ENCODE results near the gene TMEM51. TPM values are rescaled to one million over a fixed set of nuclear protein-coding genes. Genes with fewer than 3 reads are reported as not detected.

Gene TMEM51
- total RNA-seq, 2 experiments from 2014 or later, result not detected

DNA sequence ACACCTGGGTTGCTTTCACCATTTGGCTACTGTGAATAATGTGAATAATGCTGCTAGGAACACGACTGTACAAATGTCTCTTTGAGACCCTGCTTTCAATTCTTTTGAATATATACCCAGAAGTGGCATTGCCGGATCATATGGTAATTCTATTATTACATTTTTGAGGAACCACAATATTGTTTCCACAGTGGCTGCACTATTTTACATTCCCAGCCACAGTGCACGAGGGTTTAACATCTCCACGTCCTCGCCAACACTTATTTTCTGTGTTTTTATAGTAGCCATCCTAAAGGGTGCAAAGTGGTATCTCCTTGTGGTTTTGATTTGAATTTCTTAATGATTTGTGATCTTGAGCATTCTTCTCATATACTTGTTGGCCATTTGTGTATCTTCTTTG is 109.2 kb downstream of the TMEM51 start:
- intact Hi-C loops (cut with micrococcal nuclease), result no loop called here
- Mint-ChIP-seq H3K27me3 (peaks cover 42% of the 10 kb centered on the region), H3K27ac (no peak overlapping the region), H3K36me3 (ENCODE audit: low read depth) (no peaks in the 10 kb centered on the region), H3K9me3 (peaks cover 7% of the 10 kb centered on the region), H3K4me3 (no peak overlapping the region), H3K4me1 (ENCODE audit: low read depth) (peaks cover 25% of the 10 kb centered on the region)
- ChIA-PET CTCF (interaction anchor here (3.4 to 3.6 kb wide), 2 partner anchors 9 to 135 kb away, joined by 12 to 14 read pairs; no protein-coding TSS in a partner anchor), POLR2A (no interaction called here)
- TF ChIP-seq, protein P1, sequence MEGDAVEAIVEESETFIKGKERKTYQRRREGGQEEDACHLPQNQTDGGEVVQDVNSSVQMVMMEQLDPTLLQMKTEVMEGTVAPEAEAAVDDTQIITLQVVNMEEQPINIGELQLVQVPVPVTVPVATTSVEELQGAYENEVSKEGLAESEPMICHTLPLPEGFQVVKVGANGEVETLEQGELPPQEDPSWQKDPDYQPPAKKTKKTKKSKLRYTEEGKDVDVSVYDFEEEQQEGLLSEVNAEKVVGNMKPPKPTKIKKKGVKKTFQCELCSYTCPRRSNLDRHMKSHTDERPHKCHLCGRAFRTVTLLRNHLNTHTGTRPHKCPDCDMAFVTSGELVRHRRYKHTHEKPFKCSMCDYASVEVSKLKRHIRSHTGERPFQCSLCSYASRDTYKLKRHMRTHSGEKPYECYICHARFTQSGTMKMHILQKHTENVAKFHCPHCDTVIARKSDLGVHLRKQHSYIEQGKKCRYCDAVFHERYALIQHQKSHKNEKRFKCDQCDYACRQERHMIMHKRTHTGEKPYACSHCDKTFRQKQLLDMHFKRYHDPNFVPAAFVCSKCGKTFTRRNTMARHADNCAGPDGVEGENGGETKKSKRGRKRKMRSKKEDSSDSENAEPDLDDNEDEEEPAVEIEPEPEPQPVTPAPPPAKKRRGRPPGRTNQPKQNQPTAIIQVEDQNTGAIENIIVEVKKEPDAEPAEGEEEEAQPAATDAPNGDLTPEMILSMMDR (IDR thresholded peaks at IDR 0.05), result no peak
- ATAC-seq (no peak), DNase-seq (no peak)

DNA sequence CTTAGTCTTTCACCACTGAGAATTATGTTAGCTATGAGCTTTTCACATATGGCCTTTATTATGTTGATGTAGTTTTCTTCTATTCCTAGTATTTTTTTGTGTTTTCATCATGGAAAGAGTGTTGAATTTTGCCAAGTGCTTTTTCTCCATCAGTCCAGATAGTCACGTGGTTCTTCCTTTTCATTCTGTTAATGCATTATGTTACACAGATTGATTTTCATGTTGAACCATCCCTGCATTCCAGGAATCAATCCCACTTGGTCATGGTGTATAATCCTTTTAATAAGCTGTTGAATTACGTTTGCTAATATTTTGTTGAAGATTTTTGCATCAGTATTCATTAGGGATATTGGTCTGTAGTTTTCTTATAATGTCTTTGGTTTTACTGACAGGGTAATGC is 111.2 kb downstream of the TMEM51 start:
- Mint-ChIP-seq H3K9me3 (peaks cover 7% of the 10 kb centered on the region), H3K27me3 (peaks cover 46% of the 10 kb centered on the region), H3K36me3 (ENCODE audit: low read depth) (no peaks in the 10 kb centered on the region), H3K4me1 (ENCODE audit: low read depth) (peaks cover 19% of the 10 kb centered on the region), H3K27ac (no peak overlapping the region), H3K4me3 (no peak overlapping the region)
- DNase-seq (no peak), ATAC-seq (no peak)
- intact Hi-C loops (cut with micrococcal nuclease), result no loop called here
- CTCF ChIA-PET, result interaction anchor here (1.1 kb wide), 1 partner anchor 17 kb away, joined by 4 read pairs; no protein-coding TSS in a partner anchor
- POLR2A ChIA-PET, result no interaction called here
- TF ChIP-seq, protein P1 (IDR thresholded peaks at IDR 0.05), result no peak

Other genes starting within 250 kb of the TMEM51 start
- under 1 TPM; 0.07 to 0.16 TPM for gene FHAD1, start 93.5 kb downstream of the TMEM51 start, total RNA-seq